Measurements from ENCODE around the gene NEK10.

DNA sequence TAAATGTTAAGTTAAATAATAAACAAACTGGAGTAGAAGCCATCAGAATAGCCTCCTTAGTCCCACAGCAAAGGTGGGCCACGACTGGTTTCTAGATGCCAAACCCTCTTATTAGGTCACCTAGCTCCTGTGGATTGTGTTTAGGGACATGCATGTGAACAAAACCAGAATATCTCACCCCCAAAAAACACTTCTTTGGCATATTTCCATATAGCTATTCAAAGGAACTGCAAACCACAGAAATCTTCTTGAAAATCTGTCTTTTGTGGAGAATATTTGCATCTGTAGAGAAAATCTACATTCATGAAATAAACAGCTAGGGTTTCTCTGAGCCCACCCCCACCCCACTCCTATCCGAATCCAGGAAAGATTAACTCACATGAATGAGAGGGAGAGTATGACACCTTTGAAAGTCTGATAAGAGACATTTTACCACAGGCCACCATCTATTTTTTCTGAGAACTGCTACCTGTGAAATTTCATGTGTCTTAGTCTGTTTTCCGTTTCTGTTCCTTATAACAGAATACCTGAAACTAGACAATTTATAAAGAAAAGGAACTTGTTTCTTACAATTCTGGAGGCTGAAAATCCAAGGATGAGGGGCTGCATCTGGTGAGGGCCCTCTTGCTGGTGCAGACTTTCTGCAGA lies 159.4 kb downstream of the NEK10 start:
- TF ChIP-seq, protein P1, sequence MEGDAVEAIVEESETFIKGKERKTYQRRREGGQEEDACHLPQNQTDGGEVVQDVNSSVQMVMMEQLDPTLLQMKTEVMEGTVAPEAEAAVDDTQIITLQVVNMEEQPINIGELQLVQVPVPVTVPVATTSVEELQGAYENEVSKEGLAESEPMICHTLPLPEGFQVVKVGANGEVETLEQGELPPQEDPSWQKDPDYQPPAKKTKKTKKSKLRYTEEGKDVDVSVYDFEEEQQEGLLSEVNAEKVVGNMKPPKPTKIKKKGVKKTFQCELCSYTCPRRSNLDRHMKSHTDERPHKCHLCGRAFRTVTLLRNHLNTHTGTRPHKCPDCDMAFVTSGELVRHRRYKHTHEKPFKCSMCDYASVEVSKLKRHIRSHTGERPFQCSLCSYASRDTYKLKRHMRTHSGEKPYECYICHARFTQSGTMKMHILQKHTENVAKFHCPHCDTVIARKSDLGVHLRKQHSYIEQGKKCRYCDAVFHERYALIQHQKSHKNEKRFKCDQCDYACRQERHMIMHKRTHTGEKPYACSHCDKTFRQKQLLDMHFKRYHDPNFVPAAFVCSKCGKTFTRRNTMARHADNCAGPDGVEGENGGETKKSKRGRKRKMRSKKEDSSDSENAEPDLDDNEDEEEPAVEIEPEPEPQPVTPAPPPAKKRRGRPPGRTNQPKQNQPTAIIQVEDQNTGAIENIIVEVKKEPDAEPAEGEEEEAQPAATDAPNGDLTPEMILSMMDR (conservative IDR thresholded peaks at IDR 0.05; ENCODE audit: low read depth, low read length) = no peak
- no peak for TF ChIP-seq EZH2 (IDR thresholded peaks at IDR 0.05; ENCODE audit: borderline replicate concordance, low read depth, low read length, poor library complexity, severe bottlenecking)
